Duodenal mucosa (tissue), 2 donors: Measurements from ENCODE around the gene WDR82.

Experiments used
- H3K27ac ChIP-seq: one replicate; pipeline ENCODE4 v1.7.0; 2013; ENCODE audit warnings: low read depth, low read length
- H3K27me3 ChIP-seq, 2 donors: one replicate each; pipeline ENCODE4 v1.7.0; 2013; ENCODE audit warnings: low read length in 2 of 2, control low read depth in 1 of 2; ENCODE audit not compliant: insufficient read depth in 2 of 2, control insufficient read depth in 1 of 2
- H3K36me3 ChIP-seq, 2 donors: one replicate each; pipeline ENCODE4 v1.7.0; 2013; ENCODE audit warnings: low read length in 2 of 2, control low read depth in 1 of 2; ENCODE audit not compliant: insufficient read depth in 2 of 2, control insufficient read depth in 1 of 2
- H3K4me1 ChIP-seq, 2 donors: one replicate each; pipeline ENCODE4 v1.7.0; 2013; ENCODE audit warnings: low read length in 2 of 2, control low read depth in 1 of 2; ENCODE audit not compliant: insufficient read depth in 2 of 2, control insufficient read depth in 1 of 2
- H3K4me3 ChIP-seq, 2 donors: one replicate each; pipeline ENCODE4 v1.7.0; 2013; ENCODE audit warnings: low read length in 2 of 2, low read depth in 1 of 2
- H3K9ac ChIP-seq, 2 donors: one replicate each; pipeline ENCODE4 v1.7.0; 2013; ENCODE audit warnings: low read length in 2 of 2, low read depth in 1 of 2
- H3K9me3 ChIP-seq, 2 donors: one replicate each; pipeline ENCODE4 v1.7.0; 2013; ENCODE audit warnings: low read length in 2 of 2, control low read depth in 1 of 2; ENCODE audit not compliant: control insufficient read depth in 1 of 2

The WDR82 gene

GRCh38 chr3:52308308-52308707, 29.9 kb upstream of the WDR82 start:
- Histone ChIP-seq H3K36me3 (peaks cover 0 to 6% of the 10 kb centered on the region in 2 donors), H3K4me1 (peaks cover 46 to 49% of the 10 kb centered on the region in 2 donors), H3K4me3 (peak overlapping the region in 1 of 2 donors; percentile 21), H3K27ac (no peak overlapping the region), H3K27me3 (no peaks in the 10 kb centered on the region), H3K9me3 (no peaks in the 10 kb centered on the region), H3K9ac (peak overlapping the region; percentile 33 to 38)

DNA sequence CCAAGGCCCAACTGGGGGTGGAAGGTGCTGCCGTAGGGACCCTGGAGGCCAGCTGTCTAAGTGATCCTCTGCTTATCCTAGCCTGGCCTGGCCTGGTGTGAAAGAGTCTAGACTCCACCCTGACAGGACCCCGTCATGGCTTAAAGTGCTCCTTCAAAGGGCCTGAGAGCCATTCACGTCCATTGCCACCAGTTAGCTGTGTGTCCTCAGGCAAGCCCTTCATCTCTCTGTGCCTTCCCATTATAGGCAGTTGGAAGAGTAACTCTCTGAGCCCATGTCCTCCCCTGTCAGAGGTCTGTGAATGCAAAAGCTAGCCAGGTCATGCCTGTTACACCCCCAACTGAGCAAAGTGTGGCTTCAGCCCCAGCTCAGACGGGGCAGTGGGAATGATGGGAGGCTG, 28.5 kb upstream of the WDR82 start:
- no peaks in the 10 kb centered on the region for H3K27me3 ChIP-seq
- H3K4me3 ChIP-seq = no peak overlapping the region
- H3K36me3 ChIP-seq = peaks cover 0 to 6% of the 10 kb centered on the region in 2 donors
- peaks cover 43 to 45% of the 10 kb centered on the region in 2 donors for H3K4me1 ChIP-seq
- no peak overlapping the region for H3K27ac ChIP-seq
- H3K9ac ChIP-seq = no peak overlapping the region
- H3K9me3 ChIP-seq = no peaks in the 10 kb centered on the region

GRCh38 chr3:52305926-52306325, 27.5 kb upstream of the WDR82 start:
- Histone ChIP-seq H3K9ac (no peak overlapping the region), H3K4me1 (peaks cover 44 to 45% of the 10 kb centered on the region in 2 donors), H3K36me3 (peaks cover 0 to 6% of the 10 kb centered on the region in 2 donors), H3K9me3 (no peaks in the 10 kb centered on the region), H3K27ac (no peak overlapping the region), H3K4me3 (no peak overlapping the region), H3K27me3 (no peaks in the 10 kb centered on the region)

- no peak overlapping the region for H3K9ac ChIP-seq
- peaks cover 56 to 59% of the 10 kb centered on the region in 2 donors for H3K4me1 ChIP-seq
- H3K27me3 ChIP-seq = no peaks in the 10 kb centered on the region
- H3K27ac ChIP-seq = no peak overlapping the region
- H3K36me3 ChIP-seq = peaks cover 0 to 2% of the 10 kb centered on the region in 2 donors
- H3K9me3 ChIP-seq = no peaks in the 10 kb centered on the region
- no peak overlapping the region for H3K4me3 ChIP-seq
Observed at GRCh38 chr3:52303811-52304210, 25.4 kb upstream of the WDR82 start.

- Histone ChIP-seq H3K9ac (no peak overlapping the region), H3K27ac (no peak overlapping the region), H3K9me3 (no peaks in the 10 kb centered on the region), H3K4me1 (peaks cover 54 to 61% of the 10 kb centered on the region in 2 donors), H3K27me3 (no peaks in the 10 kb centered on the region), H3K36me3 (no peaks in the 10 kb centered on the region), H3K4me3 (no peak overlapping the region)
Observed at GRCh38 chr3:52302426-52303145, 24.1 kb upstream of the WDR82 start.

GRCh38 chr3:52299879-52300611, 21.6 kb upstream of the WDR82 start:
- Histone ChIP-seq H3K9me3 (no peaks in the 10 kb centered on the region), H3K9ac (peak overlapping the region in 1 of 2 donors; percentile 34), H3K27me3 (no peaks in the 10 kb centered on the region), H3K27ac (no peak overlapping the region), H3K4me1 (peaks cover 36 to 38% of the 10 kb centered on the region in 2 donors), H3K36me3 (peaks cover 0 to 10% of the 10 kb centered on the region in 2 donors), H3K4me3 (no peak overlapping the region)

GRCh38 chr3:52299247-52299878, 20.9 kb upstream of the WDR82 start:
- H3K4me3 ChIP-seq = no peak overlapping the region
- H3K9ac ChIP-seq = no peak overlapping the region
- no peaks in the 10 kb centered on the region for H3K9me3 ChIP-seq
- peaks cover 3 to 15% of the 10 kb centered on the region in 2 donors for H3K36me3 ChIP-seq
- no peak overlapping the region for H3K27ac ChIP-seq
- H3K4me1 ChIP-seq = peaks cover 31 to 34% of the 10 kb centered on the region in 2 donors
- no peaks in the 10 kb centered on the region for H3K27me3 ChIP-seq

DNA sequence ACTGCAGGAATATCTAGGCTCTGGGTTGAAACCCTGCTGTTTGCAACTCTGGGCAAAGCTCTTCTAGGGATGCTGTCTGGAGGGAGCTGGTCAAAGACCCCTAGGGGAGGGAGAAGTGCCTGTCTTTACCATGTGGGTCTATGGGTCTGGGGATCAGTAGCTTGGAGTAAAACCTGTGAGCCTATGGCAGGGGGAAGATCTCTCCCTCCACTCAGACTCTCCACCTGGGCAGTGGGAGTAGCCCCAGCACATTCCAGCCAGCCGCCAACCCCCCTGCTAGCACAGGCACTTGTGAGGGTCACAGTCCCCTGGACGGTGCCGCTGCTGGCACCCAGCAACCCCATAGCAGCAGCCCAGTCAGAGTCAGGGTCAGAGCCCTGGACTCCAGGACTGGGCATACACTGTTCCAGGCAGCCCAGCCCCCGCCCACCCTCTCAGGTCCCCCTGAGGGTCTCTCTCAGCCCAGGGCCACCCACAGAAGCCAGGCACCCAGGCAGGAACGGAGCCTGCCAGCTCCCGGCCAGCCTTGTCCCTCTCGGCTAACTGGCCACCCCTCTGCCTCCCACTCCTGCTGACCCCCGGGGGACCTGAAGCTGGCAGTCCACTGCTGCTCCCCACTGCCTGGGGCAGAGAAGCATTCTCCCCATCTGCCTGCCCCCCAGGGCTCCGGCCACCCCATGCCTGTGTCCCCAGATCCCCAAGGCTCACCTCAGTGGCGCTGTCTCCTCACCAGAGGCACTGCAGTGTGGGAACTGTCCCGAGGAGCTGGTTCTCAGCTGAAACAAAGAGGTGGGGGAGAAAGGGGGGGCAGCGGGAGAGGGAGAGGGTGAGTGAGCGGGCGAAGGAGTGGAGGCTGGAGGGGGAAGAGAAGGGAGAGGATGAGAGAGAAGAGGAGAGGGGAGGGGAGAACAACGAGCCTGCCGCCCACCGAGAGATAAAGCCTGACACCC, 20.0 kb upstream of the WDR82 start:
- H3K9ac ChIP-seq = no peak overlapping the region
- peak overlapping the region in 1 of 2 donors; percentile 16 for H3K4me3 ChIP-seq
- no peaks in the 10 kb centered on the region for H3K9me3 ChIP-seq
- no peaks in the 10 kb centered on the region for H3K27me3 ChIP-seq
- no peak overlapping the region for H3K27ac ChIP-seq
- peaks cover 31 to 38% of the 10 kb centered on the region in 2 donors for H3K4me1 ChIP-seq
- H3K36me3 ChIP-seq = peaks cover 3 to 24% of the 10 kb centered on the region in 2 donors

DNA sequence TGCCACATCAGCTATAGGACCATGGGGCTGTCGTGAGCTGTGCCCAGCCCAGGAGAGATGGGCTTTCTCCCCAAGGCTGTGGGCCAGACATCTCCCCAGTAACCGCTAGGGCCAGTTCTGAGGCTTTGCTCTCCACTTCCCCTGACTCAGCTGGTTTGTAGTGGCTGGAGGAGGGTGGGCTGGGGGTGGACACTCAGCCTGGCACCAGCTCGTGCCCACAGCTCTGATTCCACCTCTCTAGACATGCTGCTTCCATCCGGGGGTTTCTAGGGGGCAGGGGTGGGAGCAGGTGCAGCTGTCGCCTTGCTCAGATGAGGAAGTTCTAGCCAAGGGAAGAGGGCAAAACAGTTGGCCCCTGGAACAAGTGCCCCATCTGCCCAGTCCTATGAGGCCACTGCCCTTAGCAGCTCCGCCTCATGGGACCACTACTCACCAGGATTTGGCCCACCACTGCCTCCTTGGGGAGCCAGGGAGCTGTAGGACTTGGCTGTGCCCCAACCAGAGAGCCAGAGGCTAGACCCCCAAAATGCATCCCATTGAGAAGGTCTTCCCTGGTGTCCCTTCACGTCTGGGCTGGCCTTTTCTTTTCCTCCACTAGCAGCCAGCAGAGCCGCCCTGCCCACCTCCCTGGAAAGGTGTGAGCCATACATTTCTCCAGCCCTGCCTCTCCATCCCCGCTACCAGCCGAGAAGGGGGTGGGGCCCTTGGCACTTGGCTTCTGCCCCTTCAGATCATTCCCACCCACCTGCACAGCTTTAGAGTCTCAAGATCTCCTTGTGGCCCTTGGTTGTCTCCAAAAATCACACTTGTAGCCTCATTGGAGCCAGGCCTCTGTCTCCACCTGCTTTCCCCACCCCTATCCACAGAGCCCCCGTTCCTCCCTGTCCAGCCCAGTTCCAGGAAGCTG, 19.0 kb upstream of the WDR82 start:
- no peak overlapping the region for H3K4me3 ChIP-seq
- H3K4me1 ChIP-seq = peaks cover 31 to 47% of the 10 kb centered on the region in 2 donors

More for the DNA sequence above, 19.0 kb upstream of the WDR82 start:
- no peaks in the 10 kb centered on the region for H3K27me3 ChIP-seq
- H3K36me3 ChIP-seq = peaks cover 12 to 34% of the 10 kb centered on the region in 2 donors
- no peak overlapping the region for H3K27ac ChIP-seq
- no peak overlapping the region for H3K9ac ChIP-seq
- no peaks in the 10 kb centered on the region for H3K9me3 ChIP-seq
